HFFc6 (cell line): ENCODE results near the gene PRXL2B. TPM values are rescaled to one million over a fixed set of nuclear protein-coding genes. Genes with fewer than 3 reads are reported as not detected.
"Not testable (repeated sequence)": the region's sequence is repeated elsewhere in the genome, so short reads cannot be mapped to it uniquely, and the experiment has no call there.

Experiments
- DNase-seq: peaks from one replicate; pipeline ENCODE4 v3.0.0-alpha.2; 2018
- H3K27ac Mint-ChIP-seq: 2 replicates; pipeline ENCODE4 v1.8.0; 2020; ENCODE audit warnings: mild to moderate bottlenecking, mixed read lengths
- H3K27me3 Mint-ChIP-seq: 2 replicates; pipeline ENCODE4 v1.8.0; 2021; ENCODE audit warnings: mild to moderate bottlenecking, moderate library complexity, mixed read lengths; ENCODE audit not compliant: insufficient read depth
- H3K36me3 Mint-ChIP-seq: 2 replicates; pipeline ENCODE4 v1.8.0; 2021; ENCODE audit warnings: low read depth, mixed read lengths
- H3K4me1 Mint-ChIP-seq: 2 replicates; pipeline ENCODE4 v1.8.0; 2020; ENCODE audit warnings: low read depth, mixed read lengths
- H3K4me3 Mint-ChIP-seq: 2 replicates; pipeline ENCODE4 v1.8.0; 2020; ENCODE audit warnings: mild to moderate bottlenecking, moderate library complexity, mixed read lengths
- H3K9me3 Mint-ChIP-seq: 2 replicates; pipeline ENCODE4 v1.8.0; 2020; ENCODE audit warnings: mild to moderate bottlenecking, mixed read lengths
- total RNA-seq, 6 experiments: library from RNA; stranded (reverse); fragmentation: NEBNext Ultra II Directional; extraction: Animal tissue kit (Norgen Biotek cat#: 25700); gene quantifications; 2 replicates in 1 of 6; 3 replicates in 5 of 6; pipeline ENCODE4 v1.2.3, GENCODE V29; 2021
- TF ChIP-seq, protein P1 (sequence below): fragments of 200-600 bp; sonication (generic); IDR thresholded peaks from 2 replicates; pipeline ENCODE4 v1.5.0; 2021; ENCODE audit warnings: antibody characterized with exemption, mild to moderate bottlenecking

Gene PRXL2B
- total RNA-seq, 6 experiments from 2014 or later: 27.1 to 38.9 (median 34.7) TPM

DNA sequence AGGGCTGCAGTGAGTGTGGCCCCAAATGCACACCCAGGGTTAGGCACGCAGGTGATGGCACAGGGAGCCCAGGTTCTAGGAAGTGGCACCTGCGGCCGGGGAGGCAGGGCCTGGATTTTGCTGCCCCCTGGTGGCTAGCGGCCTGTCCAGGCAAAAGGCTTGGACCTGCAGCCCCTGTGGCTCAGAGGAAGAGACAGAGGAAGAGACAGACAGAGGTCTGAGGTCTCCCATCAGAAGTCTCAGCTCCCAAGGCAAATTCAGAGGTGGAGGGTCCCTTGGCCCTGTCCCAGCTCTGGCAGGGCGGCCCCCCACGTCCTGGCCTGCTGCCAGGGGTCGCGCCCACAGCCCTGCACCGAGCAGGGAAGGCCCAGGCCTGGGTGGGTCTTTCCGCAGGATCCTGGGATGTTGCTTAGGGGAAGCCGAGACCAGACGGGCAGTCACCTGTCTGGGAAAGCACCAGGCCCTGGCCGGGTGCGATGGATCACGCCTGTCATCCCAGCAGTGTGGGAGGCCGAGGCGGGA lies 38.4 kb upstream of the PRXL2B start:
- no peaks in the 10 kb centered on the region for H3K9me3 Mint-ChIP-seq
- H3K27me3 Mint-ChIP-seq: peaks cover 3% of the 10 kb centered on the region
- peak; percentile 40 for DNase-seq
- H3K4me1 Mint-ChIP-seq: peaks cover 12% of the 10 kb centered on the region; the same call in 1 of the 2 replicates
- TF ChIP-seq, protein P1, sequence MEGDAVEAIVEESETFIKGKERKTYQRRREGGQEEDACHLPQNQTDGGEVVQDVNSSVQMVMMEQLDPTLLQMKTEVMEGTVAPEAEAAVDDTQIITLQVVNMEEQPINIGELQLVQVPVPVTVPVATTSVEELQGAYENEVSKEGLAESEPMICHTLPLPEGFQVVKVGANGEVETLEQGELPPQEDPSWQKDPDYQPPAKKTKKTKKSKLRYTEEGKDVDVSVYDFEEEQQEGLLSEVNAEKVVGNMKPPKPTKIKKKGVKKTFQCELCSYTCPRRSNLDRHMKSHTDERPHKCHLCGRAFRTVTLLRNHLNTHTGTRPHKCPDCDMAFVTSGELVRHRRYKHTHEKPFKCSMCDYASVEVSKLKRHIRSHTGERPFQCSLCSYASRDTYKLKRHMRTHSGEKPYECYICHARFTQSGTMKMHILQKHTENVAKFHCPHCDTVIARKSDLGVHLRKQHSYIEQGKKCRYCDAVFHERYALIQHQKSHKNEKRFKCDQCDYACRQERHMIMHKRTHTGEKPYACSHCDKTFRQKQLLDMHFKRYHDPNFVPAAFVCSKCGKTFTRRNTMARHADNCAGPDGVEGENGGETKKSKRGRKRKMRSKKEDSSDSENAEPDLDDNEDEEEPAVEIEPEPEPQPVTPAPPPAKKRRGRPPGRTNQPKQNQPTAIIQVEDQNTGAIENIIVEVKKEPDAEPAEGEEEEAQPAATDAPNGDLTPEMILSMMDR: peak; percentile 99
- no peak overlapping the region for H3K4me3 Mint-ChIP-seq
- peak overlapping the region; percentile 79; the same call in 1 of the 2 replicates for H3K27ac Mint-ChIP-seq
- no peaks in the 10 kb centered on the region for H3K36me3 Mint-ChIP-seq

DNA sequence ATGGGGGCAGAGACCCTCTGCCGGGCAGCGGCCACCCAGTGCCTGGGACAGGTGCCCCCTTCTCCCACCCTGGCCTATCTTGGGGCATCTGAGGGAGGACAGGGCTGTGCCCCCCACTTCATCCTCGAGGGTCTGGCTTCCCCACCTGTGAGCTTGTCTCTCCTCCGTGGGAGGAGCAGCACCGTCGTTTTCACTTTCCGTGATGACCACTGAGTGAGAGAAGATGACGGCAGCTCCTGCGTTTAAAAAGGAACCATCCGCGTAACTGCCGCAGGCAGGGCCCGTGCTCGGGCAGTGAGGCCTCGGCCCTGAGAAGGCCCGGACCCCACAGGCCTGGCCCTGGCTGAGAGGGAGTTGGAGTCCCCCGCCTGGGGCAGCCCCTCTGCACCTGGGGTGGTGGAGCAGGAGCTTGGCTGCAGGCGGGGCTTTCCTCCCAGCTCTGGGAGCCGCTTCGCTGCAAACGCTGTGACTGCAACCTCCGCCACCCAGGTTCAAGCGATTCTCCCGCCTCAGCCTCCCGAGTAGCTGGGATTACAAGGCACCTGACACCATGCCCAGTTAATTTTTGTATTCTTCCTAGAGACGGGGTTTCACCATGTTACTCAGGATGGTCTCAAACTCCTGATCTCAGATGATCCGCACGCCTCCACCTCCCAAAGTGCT lies 37.1 kb upstream of the PRXL2B start:
- H3K4me1 Mint-ChIP-seq, H3K9me3 Mint-ChIP-seq, H3K36me3 Mint-ChIP-seq, H3K27me3 Mint-ChIP-seq, DNase-seq, H3K4me3 Mint-ChIP-seq, H3K27ac Mint-ChIP-seq: not testable (repeated sequence)

DNA sequence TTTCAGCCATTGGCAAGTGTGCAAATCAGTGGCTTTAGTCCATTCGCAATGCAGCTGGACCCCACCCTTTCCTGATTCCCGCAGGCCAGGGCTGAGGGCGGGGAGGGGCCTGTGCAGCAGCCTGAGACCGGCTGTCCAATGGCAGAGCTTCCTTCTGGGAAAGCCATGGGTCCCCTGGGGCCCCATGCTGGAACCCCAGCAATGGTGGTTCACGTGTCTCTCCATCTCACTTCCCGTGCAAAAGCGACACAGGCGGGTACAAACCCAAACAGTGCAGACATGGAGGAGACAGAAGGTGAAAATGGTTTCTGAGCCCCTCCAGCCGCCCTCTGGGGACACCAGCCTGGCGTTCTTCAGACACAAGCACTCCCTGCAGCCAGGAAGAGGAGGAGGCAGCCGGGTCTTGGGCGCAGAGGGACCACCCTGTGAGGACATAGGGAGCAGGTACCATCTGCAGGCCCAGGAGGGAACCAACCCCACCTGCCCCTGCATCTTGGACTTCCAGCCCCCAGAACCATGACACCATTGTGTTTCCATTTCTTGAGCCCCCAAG lies 36.2 kb upstream of the PRXL2B start:
- not testable (repeated sequence) for H3K4me3 Mint-ChIP-seq, H3K9me3 Mint-ChIP-seq, H3K27me3 Mint-ChIP-seq, H3K27ac Mint-ChIP-seq, H3K36me3 Mint-ChIP-seq, DNase-seq, H3K4me1 Mint-ChIP-seq

DNA sequence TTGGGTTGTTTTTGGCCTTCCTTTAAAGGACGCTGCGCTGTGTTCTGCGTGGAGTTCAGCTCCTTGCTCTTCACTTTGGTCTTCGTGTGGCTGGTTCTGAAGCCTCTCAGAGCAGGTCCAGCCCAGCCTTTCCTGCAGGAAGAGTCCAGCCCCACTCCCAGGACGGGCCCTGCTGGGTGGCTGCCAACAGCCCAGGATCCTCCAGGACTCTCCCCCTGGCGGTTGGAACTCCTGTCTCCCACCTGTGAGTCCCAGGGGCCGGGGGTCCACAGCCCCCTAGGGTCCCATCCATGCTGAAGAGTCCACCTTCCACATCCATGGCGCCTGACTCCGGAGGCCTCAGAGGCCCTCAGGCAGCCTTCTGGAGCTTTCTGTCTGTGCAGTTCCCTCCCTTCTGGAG lies 35.0 kb upstream of the PRXL2B start:
- not testable (repeated sequence) for H3K4me3 Mint-ChIP-seq, H3K36me3 Mint-ChIP-seq, H3K27me3 Mint-ChIP-seq, H3K27ac Mint-ChIP-seq, DNase-seq, H3K9me3 Mint-ChIP-seq, H3K4me1 Mint-ChIP-seq

DNA sequence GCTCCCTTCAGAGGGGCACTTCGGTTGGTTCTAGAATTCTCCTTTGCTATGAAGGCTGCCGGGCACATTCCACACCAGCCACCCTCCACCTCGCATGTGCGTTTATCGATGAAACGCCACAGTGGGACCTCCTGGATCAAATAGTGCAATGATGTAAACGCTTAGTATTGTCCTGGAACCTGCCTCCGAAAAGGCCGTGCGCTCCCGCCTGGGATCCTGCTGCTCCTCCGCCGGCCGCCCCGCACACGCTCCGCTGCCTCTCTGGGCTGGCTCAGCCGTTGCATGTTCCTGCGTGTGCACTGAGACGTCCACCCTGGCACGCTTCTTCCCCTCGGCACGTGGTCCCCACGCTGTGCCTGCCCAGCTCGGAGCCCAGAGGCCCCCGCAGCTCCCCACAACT lies 34.4 kb upstream of the PRXL2B start:
- Mint-ChIP-seq H3K27ac (no peak overlapping the region), H3K36me3 (no peaks in the 10 kb centered on the region), H3K27me3 (peaks cover 4% of the 10 kb centered on the region; the same call in 1 of the 2 replicates), H3K4me1 (peaks cover 12% of the 10 kb centered on the region), H3K4me3 (no peak overlapping the region), H3K9me3 (no peaks in the 10 kb centered on the region)
- DNase-seq: no peak
- TF ChIP-seq, protein P1: no peak

DNA sequence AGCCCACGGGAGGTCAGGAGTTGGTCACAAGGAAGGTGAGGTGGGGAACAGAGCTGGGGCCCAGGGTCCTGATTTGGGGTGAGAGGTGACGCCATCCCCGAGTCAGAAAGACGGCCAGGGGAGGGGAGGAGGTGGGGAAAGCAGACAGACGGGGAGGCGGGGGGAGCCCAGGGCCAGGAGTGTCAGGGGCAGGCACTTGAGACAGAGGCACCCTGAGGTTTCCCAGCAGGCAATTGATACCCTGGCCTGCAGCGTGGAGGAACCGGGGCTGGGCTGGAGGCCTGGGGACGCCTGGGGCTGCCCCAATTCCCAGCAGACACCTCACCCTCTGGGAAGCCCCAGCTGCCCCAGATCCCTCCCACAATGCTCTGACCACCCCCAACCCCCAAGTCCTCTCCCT lies 33.5 kb upstream of the PRXL2B start:
- peaks cover 12% of the 10 kb centered on the region for H3K4me1 Mint-ChIP-seq
- not testable (repeated sequence) for H3K36me3 Mint-ChIP-seq, H3K27me3 Mint-ChIP-seq, H3K27ac Mint-ChIP-seq, H3K4me3 Mint-ChIP-seq, DNase-seq, H3K9me3 Mint-ChIP-seq

DNA sequence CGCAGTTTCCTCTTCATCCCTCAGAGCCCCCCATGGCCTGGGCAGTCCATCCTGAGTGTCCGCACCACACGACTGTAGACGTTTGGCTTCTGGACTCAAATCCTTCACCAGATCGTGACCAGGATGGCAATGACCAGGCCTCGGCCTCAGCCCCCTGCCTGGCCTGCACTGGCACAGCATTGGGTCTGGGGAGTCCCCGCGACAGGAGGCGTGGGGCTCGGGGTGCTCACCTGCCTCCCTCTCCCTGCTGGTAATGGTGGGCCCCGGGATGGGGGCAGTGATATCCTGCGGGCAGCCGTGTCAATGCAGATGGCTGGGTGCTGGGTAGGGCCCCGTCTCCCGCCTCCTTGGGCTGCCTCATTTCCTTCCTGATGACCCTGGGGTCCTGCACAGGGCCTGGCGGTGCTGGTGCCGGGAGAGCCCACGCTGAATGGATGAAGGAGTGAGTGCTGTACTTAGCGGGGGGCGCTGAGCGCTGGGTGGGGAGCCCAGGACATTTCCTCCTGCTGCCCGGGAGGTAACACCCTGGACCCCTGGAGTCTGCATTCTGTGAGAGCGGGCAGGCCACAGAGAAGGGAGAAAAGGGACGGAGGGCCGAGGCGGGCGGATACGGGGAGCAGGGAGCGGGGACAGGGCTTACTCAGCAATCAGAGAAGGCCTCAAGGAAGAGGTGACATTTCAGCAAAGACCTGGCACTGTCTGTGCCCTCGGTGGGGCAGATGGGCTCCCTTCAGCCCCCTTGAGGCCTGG lies 32.5 kb upstream of the PRXL2B start:
- peaks cover 4% of the 10 kb centered on the region; the same call in 1 of the 2 replicates for H3K27me3 Mint-ChIP-seq
- H3K36me3 Mint-ChIP-seq: no peaks in the 10 kb centered on the region
- H3K9me3 Mint-ChIP-seq: no peaks in the 10 kb centered on the region
- TF ChIP-seq, protein P1: no peak
- H3K4me1 Mint-ChIP-seq: peaks cover 12% of the 10 kb centered on the region
- no peak overlapping the region for H3K27ac Mint-ChIP-seq
- H3K4me3 Mint-ChIP-seq: no peak overlapping the region
- DNase-seq: no peak
